Adipocyte (in vitro differentiated cells): Measurements from ENCODE around the gene AKAP8.
"Not testable (repeated sequence)": the region's sequence is repeated elsewhere in the genome, so short reads cannot be mapped to it uniquely, and the experiment has no call there.

ENCODE experiments used
- DNase-seq: peaks from one replicate; pipeline ENCODE4 v3.0.0-alpha.2; 2015; ENCODE audit warnings: low read depth
- H3K27me3 ChIP-seq: replicated peaks from 2 replicates; pipeline ENCODE4 v1.7.0; 2013; ENCODE audit warnings: mild to moderate bottlenecking, low read length, moderate library complexity; ENCODE audit not compliant: control insufficient read depth, insufficient read depth
- H3K36me3 ChIP-seq: 2 replicates; pipeline ENCODE4 v1.7.0; 2013; ENCODE audit warnings: low read length, mild to moderate bottlenecking, moderate library complexity; ENCODE audit not compliant: control insufficient read depth, insufficient read depth, severe bottlenecking
- H3K4me1 ChIP-seq: 2 replicates; pipeline ENCODE4 v1.7.0; 2013; ENCODE audit warnings: mild to moderate bottlenecking, low read length, moderate library complexity; ENCODE audit not compliant: control insufficient read depth, insufficient read depth
- H3K4me3 ChIP-seq: 2 replicates; pipeline ENCODE4 v1.7.0; 2013; ENCODE audit warnings: mild to moderate bottlenecking, low read length, moderate library complexity
- H3K9ac ChIP-seq: 2 replicates; pipeline ENCODE4 v1.7.0; 2013; ENCODE audit warnings: mild to moderate bottlenecking, low read length, moderate library complexity
- H3K9me3 ChIP-seq: 2 replicates; pipeline ENCODE4 v1.7.0; 2013; ENCODE audit warnings: mild to moderate bottlenecking, low read length, moderate library complexity; ENCODE audit not compliant: control insufficient read depth

The AKAP8 gene

DNA sequence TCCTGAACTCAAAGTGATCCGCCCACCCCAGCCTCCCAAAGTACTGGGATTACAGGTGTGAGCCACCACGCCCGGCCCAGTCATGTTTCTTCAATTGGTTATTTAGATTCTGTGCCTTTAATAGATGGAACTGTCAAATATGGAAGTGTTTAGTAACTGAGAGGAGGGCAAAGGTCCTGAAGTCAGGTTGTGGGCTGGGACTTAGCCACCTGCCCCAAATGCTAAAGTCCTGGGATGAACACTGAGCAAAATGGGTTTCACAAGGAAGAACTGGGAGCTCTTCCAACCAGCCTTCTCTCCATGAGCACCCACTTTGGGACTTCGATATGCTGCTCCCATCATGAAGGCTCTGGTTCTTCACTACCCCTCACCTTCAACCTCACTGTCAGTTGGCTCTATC lies 21.7 kb downstream of the AKAP8 start:
- Histone ChIP-seq H3K4me3 (no peak overlapping the region), H3K27me3 (no peaks in the 10 kb centered on the region), H3K9me3 (no peaks in the 10 kb centered on the region), H3K36me3 (peaks cover 84% of the 10 kb centered on the region), H3K9ac (no peak overlapping the region), H3K4me1 (peaks cover 11% of the 10 kb centered on the region)
- no peak for DNase-seq

DNA sequence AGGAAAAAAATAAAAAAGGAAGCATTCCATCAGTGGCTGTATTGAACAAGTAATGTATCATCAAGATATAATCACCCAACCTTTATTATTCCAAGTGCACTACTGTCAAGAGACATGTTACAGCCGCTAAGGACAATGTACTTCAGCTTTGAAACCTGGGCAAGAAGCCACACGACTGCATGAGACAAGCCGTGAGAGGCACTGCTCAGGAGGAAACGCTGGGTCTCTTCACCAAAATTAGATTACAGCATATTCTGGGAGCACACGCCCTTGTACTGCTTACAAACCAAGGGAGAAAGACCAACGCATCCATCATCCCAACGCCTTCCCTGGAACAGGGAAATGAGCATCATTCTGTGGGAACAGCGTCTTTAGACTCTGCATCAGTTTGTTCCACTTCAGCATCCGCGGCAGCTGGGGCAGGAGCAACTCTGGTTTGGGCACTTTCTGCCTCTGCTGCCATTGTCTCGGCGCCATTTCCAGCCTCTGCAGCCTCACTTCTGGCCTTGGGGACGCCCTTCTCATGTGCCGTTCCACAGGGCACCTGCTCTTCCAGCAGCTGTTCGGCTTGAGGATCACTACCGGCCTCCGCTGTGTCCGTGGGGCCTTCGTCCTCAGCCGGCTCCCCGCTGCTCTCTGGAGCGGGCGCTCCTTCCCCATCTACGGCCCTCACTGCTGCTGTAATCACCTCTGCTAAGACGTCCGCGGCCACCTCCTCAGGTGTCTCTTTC lies 24.9 kb downstream of the AKAP8 start:
- Histone ChIP-seq H3K36me3 (peaks cover 65% of the 10 kb centered on the region), H3K4me3 (no peak overlapping the region), H3K4me1 (peaks cover 11% of the 10 kb centered on the region), H3K9ac (no peak overlapping the region), H3K9me3 (no peaks in the 10 kb centered on the region), H3K27me3 (no peaks in the 10 kb centered on the region)
- DNase-seq, result no peak

DNA sequence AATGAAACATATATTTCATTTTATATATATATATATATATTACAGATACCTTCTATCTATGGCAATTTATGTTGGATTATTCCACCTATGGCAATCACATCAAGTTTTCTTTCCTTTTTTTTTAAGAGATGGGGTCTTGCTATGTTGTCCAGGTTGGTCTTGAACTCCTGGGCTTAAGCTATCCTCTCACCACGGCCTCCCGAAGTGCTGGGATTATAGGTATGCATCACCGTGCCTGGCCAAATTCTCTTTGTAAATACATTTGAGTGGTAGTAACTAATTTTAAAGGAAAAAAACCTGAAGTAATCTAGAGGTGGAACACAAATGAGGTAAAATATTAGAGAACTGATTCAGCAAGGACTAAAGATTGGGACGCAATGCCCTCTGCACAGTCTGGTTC lies 25.7 kb downstream of the AKAP8 start:
- no peaks in the 10 kb centered on the region for H3K9me3 ChIP-seq
- H3K9ac ChIP-seq, result no peak overlapping the region
- peaks cover 57% of the 10 kb centered on the region for H3K36me3 ChIP-seq
- H3K4me1 ChIP-seq, result peaks cover 4% of the 10 kb centered on the region
- no peak overlapping the region for H3K4me3 ChIP-seq
- DNase-seq, result no peak
- H3K27me3 ChIP-seq, result no peaks in the 10 kb centered on the region

DNA sequence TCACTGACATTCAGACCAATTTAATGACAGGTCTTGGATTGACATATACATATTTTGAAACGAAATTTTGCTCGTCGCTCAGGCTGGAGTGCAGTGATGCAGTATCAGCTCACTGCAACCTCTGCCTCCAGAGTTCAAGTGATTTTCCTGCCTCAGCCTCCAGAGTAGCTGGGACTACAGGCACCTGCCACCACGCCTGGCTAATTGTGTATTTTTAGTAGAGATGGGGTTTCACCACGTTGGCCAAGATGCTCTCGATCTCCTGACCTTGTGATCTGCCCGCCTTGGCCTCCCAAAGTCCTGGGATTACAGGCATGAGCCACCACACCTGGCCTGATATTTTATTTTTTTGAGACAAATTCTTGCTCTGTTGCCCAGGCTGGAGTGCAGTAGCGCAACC lies 27.1 kb downstream of the AKAP8 start:
- not testable (repeated sequence) for H3K4me3 ChIP-seq, H3K9me3 ChIP-seq, H3K4me1 ChIP-seq, H3K27me3 ChIP-seq, H3K9ac ChIP-seq, DNase-seq
- H3K36me3 ChIP-seq, result peaks cover 43% of the 10 kb centered on the region

DNA sequence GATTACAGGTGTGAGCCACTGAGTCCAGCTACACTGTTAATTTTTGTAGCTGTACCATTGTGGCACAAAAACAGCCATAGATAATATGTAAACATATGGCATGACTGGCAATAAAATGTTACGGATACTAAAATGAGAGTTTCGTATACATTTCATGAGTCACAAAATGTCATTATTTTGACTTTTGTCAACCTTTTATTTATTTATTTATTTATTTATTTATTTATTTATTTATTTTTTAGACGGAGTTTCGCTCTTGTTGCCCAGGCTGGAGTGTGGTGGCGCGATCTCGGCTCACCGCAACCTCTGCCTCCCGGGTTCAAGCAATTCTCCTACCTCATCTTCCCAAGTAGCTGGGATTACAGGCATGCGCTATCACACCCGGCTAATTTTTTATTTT lies 38.3 kb downstream of the AKAP8 start:
- not testable (repeated sequence) for H3K4me3 ChIP-seq, H3K36me3 ChIP-seq
- H3K4me1 ChIP-seq, result peaks cover 10% of the 10 kb centered on the region

DNA sequence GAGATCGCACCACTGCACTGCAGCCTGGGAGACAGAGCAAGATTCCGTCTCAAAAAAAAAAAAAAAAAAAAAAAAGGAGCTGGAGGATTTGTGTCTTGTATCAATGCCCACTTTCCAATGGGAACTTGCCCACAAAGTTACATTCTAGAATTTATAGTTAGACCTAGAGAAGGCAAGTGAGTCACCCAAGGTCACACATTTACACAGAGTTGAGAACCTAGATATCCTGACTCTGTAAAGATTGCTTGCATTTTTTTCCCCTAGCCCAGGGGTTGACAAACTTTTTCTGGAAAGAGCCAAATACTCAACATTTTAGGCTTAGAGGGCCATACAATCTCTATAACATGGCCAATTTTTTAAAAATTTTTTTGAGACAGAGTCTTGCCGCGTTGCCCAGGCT lies 39.5 kb downstream of the AKAP8 start:
- no peaks in the 10 kb centered on the region for H3K9me3 ChIP-seq
- peaks cover 17% of the 10 kb centered on the region for H3K4me1 ChIP-seq
- no peak overlapping the region for H3K4me3 ChIP-seq
- DNase-seq, result no peak
- H3K27me3 ChIP-seq, result no peaks in the 10 kb centered on the region
- H3K9ac ChIP-seq, result no peak overlapping the region
- H3K36me3 ChIP-seq, result peaks cover 4% of the 10 kb centered on the region

More for the DNA sequence above, 38.3 kb downstream of the AKAP8 start:
- H3K9me3 ChIP-seq, DNase-seq, H3K9ac ChIP-seq, H3K27me3 ChIP-seq: not testable (repeated sequence)

DNA sequence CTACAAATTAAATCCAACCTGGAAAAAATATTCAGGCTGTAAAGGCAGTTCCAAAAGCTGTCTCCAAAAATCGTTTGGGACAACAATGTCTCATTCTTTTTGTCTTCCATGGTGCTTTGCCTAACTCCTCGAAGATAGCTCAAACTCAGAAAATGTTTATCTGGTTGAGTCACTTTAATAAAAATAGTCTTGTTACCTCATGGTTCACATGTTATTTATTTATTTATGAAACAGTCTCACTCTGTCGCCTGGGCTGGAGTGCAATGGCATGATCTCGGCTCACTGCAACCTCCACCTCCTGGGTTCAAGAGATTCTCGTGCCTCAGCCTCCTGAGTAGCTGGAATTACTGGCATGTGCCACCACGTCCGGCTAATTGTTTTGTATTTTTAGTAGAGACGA lies 42.4 kb downstream of the AKAP8 start:
- peaks cover 22% of the 10 kb centered on the region for H3K4me1 ChIP-seq
- H3K27me3 ChIP-seq, result no peaks in the 10 kb centered on the region

DNA sequence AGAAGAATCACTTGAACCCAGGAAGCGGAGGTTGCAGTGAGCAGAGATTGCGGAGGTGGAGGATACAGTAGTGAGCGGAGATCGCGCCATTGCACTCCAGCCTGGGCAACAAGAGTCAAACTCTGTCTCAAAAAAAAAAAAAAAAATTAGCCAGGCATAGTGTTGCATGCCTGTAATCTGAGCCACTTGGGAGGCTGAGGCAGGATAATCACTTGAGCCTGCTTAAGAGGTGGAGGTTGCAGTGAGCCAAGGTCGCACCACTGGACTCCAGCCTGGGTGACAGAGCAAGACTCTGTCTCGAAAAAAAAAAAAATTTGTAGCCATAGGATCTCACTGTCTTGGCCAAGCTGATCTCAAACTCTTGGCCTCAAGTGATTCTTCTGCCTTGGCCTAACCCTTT lies 43.6 kb downstream of the AKAP8 start:
- not testable (repeated sequence) for H3K9ac ChIP-seq, DNase-seq, H3K27me3 ChIP-seq, H3K4me3 ChIP-seq, H3K9me3 ChIP-seq, H3K36me3 ChIP-seq
- H3K4me1 ChIP-seq, result peaks cover 22% of the 10 kb centered on the region

More for the DNA sequence above, 42.4 kb downstream of the AKAP8 start:
- H3K4me3 ChIP-seq, result peak overlapping the region; percentile 7
- no peaks in the 10 kb centered on the region for H3K36me3 ChIP-seq
- peak; percentile 65 for DNase-seq
- no peak overlapping the region for H3K9ac ChIP-seq
- H3K9me3 ChIP-seq, result no peaks in the 10 kb centered on the region

DNA sequence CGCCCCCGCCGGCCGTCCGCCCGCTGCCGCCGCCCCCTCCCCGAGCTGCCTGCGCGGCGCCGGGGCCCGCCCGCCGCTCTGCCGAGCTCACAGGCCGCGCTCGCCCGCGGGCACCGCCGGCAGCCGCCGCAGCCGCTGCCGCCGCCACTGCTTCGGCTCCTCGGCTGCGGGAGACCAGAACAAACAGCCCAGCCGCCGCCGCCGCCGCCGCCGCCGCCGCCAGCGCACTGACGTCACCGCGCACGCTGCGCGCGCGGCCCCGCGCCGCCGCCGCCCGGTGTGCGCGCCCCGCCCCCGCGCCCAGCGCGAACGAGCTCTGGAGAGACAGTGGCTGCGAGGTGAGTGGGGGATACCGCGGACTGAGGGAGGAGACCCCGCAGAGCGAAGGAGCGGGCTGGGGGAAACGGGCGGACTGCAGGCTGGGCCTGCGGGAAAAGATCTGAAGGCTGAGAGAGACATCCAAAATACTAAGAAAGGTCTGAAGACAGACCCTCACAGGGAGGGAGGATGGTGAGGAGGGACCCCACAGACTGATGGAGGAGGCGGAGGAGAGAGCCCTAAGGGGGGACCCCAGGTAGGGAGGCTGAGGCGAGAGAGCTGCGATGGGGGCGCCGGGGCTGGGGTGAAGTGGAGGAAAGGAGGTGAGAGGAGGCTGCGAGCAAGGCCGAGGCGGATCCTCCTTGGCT lies 47.1 kb downstream of the AKAP8 start, which contains the start of gene BRD4:
BRD4 (minus strand) TSS at position 229 of the 686 bp plus-strand sequence. CDS start 59,440 bp downstream, outside the sequence.
- Histone ChIP-seq H3K4me3 (peak within 1 kb of the TSS; percentile 98), H3K9me3 (no peaks in the 10 kb centered on the region), H3K27me3 (no peaks in the 10 kb centered on the region), H3K4me1 (peaks cover 42% of the 10 kb centered on the region), H3K36me3 (no peaks in the 10 kb centered on the region), H3K9ac (peak within 1 kb of the TSS; percentile 96)
- peak; percentile 86 for DNase-seq

DNA sequence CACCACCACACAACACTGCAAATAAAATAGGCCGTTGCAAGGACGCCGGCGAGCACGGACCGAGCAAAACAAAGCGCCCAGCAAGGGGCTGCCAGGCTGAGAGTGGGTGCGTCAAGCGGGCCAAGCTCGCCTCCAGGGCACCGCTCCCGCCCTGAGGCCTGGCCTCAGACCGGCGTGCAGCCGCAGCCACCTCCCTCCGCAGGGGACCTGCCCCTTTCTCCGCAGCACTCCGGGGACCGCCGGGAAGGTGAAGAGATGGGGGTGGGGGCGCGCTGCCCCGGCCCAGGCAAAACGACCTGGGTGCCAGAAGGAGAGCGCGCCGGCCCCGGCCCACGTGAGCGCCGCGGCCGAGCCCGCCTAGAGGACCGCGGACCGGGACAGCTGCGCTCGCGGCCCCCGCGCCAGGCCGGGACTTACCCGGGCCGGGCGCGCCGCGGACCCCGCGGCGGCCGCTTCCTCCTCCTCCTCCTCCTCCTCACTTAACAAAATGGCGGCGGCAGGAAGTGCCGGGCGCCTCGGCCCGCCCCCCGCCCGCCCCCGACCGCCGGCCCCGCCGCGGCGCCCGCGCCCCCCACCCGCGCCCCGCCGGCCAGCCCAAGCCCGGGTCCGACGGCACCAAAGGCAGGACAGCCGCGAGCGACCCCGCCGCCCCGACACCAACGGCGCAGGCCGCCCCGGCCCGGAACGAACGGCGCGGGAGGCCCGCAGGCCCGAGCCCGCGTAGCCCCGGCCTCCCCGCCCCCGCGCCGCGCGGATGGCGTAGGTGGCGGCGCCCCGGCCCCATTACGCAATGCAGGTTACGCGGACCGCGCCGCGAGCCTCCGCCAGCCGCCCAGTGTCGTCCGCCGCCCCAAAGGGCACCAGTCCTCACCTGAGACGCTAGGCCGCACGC lies 47.9 kb downstream of the AKAP8 start:
- no peaks in the 10 kb centered on the region for H3K36me3 ChIP-seq
- H3K4me3 ChIP-seq, result peak overlapping the region; percentile 98
- peak; percentile 80 for DNase-seq
- H3K9ac ChIP-seq, result peak overlapping the region; percentile 96
- no peaks in the 10 kb centered on the region for H3K27me3 ChIP-seq
- peaks cover 42% of the 10 kb centered on the region for H3K4me1 ChIP-seq
- no peaks in the 10 kb centered on the region for H3K9me3 ChIP-seq
